GM10266 (cell line): Measurements from ENCODE around the gene DISC1.

ENCODE experiments used
- DNase-seq: peaks from one replicate; pipeline ENCODE4 v3.0.0; 2012; ENCODE audit errors: extremely low spot score
- TF ChIP-seq, protein P1 (sequence below): IDR thresholded peaks from 2 replicates; pipeline ENCODE4 v1.5.1; 2012; ENCODE audit warnings: mild to moderate bottlenecking, low read depth; ENCODE audit not compliant: control insufficient read depth, insufficient read depth; ENCODE audit errors: missing control alignments

The DISC1 gene

DNA sequence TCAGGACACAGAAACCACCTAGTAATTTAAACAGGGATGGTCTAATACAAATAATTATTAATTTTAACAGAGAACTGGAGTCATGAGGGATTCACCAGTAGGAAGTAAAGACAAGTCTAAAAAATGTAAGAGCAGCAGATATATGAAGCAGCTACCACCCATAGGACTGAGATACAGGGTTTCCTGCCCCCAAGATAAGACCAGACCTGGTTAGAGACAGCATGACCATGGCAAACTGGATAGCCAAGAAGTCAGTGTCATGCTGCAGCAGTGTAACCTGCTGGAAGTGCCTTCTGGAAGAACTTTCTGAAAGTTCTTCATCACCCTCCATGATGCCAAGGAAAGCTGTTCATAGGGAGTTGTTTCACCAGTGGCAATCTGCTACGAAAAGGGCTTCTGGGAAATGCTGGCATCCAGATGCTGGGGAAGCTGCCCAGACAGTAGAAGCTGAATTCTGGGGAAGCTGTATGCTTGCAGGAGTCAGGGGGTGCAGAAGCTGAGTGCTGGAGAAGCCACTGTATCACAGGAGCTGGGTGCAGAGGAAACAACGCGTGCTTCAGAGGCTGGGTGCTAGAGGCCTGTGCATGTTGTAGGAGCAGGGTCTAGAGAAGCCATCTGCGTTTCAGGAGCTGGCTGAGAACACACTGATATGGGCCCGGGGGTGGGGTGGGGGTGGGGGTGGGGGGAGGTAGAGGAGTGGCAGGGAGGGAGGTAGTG is 356.4 kb downstream of the DISC1 start:
- TF ChIP-seq, protein P1, sequence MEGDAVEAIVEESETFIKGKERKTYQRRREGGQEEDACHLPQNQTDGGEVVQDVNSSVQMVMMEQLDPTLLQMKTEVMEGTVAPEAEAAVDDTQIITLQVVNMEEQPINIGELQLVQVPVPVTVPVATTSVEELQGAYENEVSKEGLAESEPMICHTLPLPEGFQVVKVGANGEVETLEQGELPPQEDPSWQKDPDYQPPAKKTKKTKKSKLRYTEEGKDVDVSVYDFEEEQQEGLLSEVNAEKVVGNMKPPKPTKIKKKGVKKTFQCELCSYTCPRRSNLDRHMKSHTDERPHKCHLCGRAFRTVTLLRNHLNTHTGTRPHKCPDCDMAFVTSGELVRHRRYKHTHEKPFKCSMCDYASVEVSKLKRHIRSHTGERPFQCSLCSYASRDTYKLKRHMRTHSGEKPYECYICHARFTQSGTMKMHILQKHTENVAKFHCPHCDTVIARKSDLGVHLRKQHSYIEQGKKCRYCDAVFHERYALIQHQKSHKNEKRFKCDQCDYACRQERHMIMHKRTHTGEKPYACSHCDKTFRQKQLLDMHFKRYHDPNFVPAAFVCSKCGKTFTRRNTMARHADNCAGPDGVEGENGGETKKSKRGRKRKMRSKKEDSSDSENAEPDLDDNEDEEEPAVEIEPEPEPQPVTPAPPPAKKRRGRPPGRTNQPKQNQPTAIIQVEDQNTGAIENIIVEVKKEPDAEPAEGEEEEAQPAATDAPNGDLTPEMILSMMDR, result no peak
- no peak for DNase-seq

DNA sequence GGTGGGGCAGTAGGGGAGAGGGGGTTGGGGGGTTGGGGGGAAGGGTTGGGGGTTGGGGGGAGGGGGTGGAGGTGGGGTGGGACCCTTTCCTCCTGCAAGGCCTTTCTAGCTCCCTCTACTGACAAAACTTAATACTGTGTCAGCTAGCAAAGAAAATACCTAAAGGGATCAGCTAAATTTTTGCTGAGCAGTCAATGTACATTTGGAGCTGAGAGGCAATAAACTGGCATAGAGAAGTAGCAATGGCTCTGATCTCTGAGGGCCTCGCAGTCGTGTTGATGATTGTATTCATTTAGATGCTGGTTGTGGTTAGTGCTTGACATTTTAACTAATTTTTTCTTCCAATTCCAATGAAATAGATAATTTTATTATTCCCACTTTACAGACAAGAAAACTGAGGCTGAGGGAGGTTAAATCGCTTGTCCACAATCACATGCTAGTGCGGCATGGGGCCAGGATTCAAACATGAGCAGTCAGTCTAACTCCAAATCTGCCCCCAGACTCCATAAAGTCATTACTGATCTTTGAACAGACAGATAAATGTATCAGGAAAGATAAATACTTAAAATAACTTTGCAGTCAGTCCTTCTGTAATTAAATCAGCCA is 357.1 kb downstream of the DISC1 start:
- TF ChIP-seq, protein P1, result no peak
- no peak for DNase-seq

DNA sequence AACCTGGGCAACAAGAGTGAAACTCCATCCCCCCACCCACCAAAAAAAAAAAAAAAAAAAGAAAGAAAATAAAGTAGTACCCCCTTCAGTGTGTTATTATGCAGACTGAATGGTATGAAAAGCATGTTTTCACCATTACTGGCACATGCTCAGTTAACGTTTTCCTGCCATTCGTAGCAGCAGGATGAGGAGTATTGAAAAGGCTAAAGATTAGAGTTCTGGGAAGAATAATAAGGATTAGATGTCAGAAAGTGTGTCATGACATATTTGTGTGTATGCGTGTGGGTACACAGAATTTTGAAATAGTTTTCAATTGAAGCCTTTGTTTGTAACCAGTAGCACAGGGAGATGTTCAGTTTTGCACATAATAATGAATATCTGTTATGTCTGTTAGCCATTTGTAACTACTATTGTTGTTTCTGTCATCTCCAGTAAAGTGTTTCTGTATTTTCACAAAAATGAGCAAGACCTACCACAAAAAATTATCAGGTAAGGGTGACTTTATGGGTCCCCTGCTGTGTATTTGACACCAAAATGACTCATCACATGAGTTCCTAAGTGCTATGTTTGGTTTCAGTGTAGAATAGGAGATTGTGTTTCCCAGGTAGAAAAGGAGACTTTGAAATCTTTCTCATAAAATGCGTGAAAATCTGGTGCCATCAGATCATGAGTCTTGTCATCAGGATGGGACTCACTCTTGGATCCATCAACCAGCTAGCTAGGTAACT is 358.9 kb downstream of the DISC1 start:
- no peak for DNase-seq
- TF ChIP-seq, protein P1, result no peak

DNA sequence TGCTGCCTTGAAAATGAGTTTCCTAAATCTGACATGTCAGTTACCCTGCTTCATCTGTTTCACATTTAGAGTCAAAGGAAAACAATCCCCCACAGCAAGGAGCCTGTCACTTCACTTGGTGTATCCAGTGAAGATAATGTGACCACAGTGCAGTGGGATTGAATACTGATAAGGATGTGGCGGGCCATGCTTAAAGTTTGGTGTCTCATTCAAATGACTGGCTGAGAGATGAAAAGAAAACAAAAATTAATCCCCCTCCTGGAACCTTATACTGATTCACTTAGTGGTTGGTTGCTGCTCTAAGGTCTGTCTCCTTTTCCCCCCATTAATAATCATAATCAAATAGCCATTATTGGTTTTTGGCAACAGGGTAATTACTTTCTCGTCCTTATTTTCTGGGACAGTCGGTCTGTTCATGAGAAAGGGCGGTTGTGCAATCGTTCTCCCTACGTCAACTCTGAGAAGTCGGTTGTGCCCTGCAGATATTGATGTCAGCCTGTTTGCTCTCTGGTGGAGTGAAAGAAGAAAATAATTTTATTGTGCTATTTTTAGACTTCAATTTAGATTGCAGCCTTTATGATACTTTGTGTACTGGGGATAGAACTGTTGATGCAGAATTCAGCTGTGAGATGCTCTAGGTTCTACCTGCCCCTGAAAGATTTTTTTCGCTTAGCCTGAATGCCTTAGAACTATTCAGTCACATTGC is 360.2 kb downstream of the DISC1 start:
- TF ChIP-seq, protein P1, result no peak
- DNase-seq, result no peak

DNA sequence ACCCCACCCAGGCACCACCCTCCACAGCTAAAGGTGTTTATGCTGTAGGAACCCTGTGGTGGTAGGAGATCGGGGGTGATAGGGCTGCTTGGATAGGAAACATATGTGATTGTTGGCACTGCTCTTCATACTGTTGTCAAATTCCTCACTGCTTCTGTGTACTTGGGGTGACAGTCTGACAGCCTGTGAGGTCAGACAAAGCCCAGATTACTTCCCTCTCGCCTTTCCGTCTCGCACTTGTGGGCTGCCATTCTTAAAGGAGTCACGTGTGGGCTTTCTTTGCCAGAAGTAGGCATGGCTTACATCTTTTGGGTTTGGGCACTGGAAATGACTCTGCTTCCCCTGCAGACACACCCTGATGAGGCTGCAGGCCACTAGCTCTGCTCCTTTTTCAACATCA is 363.8 kb downstream of the DISC1 start:
- no peak for DNase-seq
- TF ChIP-seq, protein P1, result no peak

DNA sequence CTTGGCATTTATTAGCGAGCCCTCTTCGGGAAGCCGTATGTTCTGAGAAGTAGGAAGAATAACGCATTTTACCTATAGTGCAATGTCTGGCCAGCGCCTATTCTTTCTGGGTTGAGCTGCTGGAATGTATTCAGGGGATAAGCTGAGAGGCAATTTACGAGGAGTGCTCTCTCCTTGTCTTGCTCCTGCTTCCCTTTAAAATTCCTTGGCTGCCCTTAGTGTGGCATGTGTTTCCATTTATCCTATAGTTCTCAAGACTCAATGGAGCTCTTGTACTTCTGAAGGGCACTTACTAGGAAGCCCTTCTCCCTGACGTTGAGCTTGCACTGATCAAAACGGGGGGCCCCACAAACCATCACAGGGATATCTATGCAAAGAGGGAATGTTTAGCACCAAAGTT is 364.6 kb downstream of the DISC1 start:
- TF ChIP-seq, protein P1, result no peak
- DNase-seq, result no peak

DNA sequence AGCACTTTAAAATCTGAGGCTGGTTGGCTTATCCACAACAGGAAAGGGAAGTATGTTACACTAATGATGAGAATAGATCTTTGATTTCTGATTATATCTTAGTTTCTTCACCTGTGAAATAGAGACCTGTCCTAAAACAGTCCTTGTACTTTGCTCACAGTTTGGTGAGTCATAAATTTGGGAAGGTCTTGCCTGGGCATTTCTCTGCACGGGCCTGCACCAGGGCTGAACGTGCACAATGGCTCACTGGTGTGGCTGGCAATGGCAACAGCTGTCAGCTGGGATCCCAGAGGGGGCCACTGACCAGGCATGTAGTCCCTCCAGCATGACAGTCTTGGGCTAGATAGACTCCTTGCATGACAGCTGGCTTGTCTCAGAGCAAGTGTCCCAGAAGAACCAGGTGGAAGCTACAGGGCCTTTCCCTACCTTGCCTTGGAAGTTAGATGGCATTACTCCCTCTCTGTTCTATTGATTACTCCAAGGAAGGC is 367.4 kb downstream of the DISC1 start:
- no peak for DNase-seq
- TF ChIP-seq, protein P1, result no peak
